HG02588 (cell line): Measurements from ENCODE around the gene HIVEP2.

Source experiments
- ATAC-seq: cut with Tn5 transposase; IDR thresholded peaks from one replicate; pipeline ENCODE4 v1.9.1; 2021; ENCODE audit warnings: mild to moderate bottlenecking, moderate library complexity; ENCODE audit not compliant: unreplicated experiment

The HIVEP2 gene

GRCh38 chr6:142823256-142823902, 121.6 kb downstream of the HIVEP2 start:
- no peak for ATAC-seq

GRCh38 chr6:142822842-142823241, 122.1 kb downstream of the HIVEP2 start:
- no peak for ATAC-seq

- ATAC-seq: peak; percentile 69
Observed at GRCh38 chr6:142822383-142822782, 122.6 kb downstream of the HIVEP2 start.

- ATAC-seq: no peak
Observed at GRCh38 chr6:142821860-142822259, 123.1 kb downstream of the HIVEP2 start.

- no peak for ATAC-seq
Observed at GRCh38 chr6:142821164-142821716, 123.7 kb downstream of the HIVEP2 start.

- ATAC-seq: no peak
Observed at GRCh38 chr6:142820338-142821051, 124.5 kb downstream of the HIVEP2 start.

- ATAC-seq: peak; percentile 65
Observed at GRCh38 chr6:142819603-142820337, 125.2 kb downstream of the HIVEP2 start.

- ATAC-seq: no peak
Observed at GRCh38 chr6:142816486-142816885, 128.5 kb downstream of the HIVEP2 start.

- ATAC-seq: no peak
Observed at GRCh38 chr6:142816031-142816430, 128.9 kb downstream of the HIVEP2 start.

GRCh38 chr6:142811923-142812322, 133.1 kb downstream of the HIVEP2 start:
- ATAC-seq: no peak

GRCh38 chr6:142810952-142811514, 133.9 kb downstream of the HIVEP2 start:
- ATAC-seq: peak; percentile 69

- no peak for ATAC-seq
Observed at GRCh38 chr6:142809947-142810346, 135.0 kb downstream of the HIVEP2 start.

- ATAC-seq: no peak
Observed at GRCh38 chr6:142808405-142809061, 136.4 kb downstream of the HIVEP2 start.

GRCh38 chr6:142805042-142805441, 139.9 kb downstream of the HIVEP2 start:
- ATAC-seq: no peak

- no peak for ATAC-seq
Observed at GRCh38 chr6:142804490-142804889, 140.5 kb downstream of the HIVEP2 start.

- no peak for ATAC-seq
Observed at GRCh38 chr6:142803495-142804058, 141.4 kb downstream of the HIVEP2 start.

- no peak for ATAC-seq
Observed at GRCh38 chr6:142803032-142803431, 141.9 kb downstream of the HIVEP2 start.

GRCh38 chr6:142802124-142802523, 142.9 kb downstream of the HIVEP2 start:
- ATAC-seq: peak; percentile 47

- no peak for ATAC-seq
Observed at GRCh38 chr6:142800240-142800639, 144.7 kb downstream of the HIVEP2 start.

GRCh38 chr6:142799639-142800038, 145.3 kb downstream of the HIVEP2 start:
- ATAC-seq: no peak
